ENCODE data around the gene SLC46A1. TPM values are rescaled to one million over a fixed set of nuclear protein-coding genes. Genes with fewer than 3 reads are reported as not detected.
"Not testable (repeated sequence)": the region's sequence is repeated elsewhere in the genome, so short reads cannot be mapped to it uniquely, and the experiment has no call there.

SLC46A1 gene
- total and polyA plus RNA-seq, 2 of the 8 experiments (the other 6 are each of a cell fraction or from before 2014, with no cell fraction given), result 5.3 to 8.7 TPM

GRCh38 chr17:28427982-28428381 is 22.0 kb upstream of the SLC46A1 start:
- H3K79me2 ChIP-seq (ENCODE audit: control insufficient read depth in 1 of 2, insufficient read depth in 2 of 2, low read length in 2 of 2); H2BK120ac ChIP-seq (replicated peaks; ENCODE audit: low read depth, low read length); H4K8ac ChIP-seq (ENCODE audit: extremely low read depth, insufficient read depth, low read length); FAIRE-seq; H3K9me3 ChIP-seq (ENCODE audit: insufficient read depth in 2 of 2, low read depth in 1 of 2, low read length in 1 of 2); H4K20me1 ChIP-seq (replicated peaks in 1 of 2; ENCODE audit: control insufficient read depth in 1 of 2, insufficient read depth in 2 of 2, low read length in 2 of 2); H2BK12ac ChIP-seq (ENCODE audit: low read depth, low read length); H2BK20ac ChIP-seq (ENCODE audit: low read length); H2BK15ac ChIP-seq (ENCODE audit: low read length); H3K4ac ChIP-seq (replicated peaks; ENCODE audit: insufficient read length, low read depth, low read length); H3K14ac ChIP-seq (ENCODE audit: insufficient read length); H3K27ac ChIP-seq (ENCODE audit: low read depth, low read length); H3K4me3 ChIP-seq (ENCODE audit: extremely low read depth in 1 of 4, insufficient read depth in 2 of 4, low read depth in 3 of 4, low read length in 4 of 4); H3K18ac ChIP-seq (ENCODE audit: extremely low read depth, low read length); H3K36me3 ChIP-seq (ENCODE audit: control insufficient read depth in 2 of 4, insufficient read depth in 4 of 4, low read length in 3 of 4); DNase-seq (ENCODE audit: low read depth in 1 of 2, low spot score in 2 of 2); H2AFZ ChIP-seq (ENCODE audit: low read length); H3K9ac ChIP-seq (replicated peaks in 1 of 4; ENCODE audit: extremely low read depth in 1 of 4, low read depth in 3 of 4, low read length in 3 of 4); H3K4me1 ChIP-seq (replicated peaks in 1 of 4; ENCODE audit: control insufficient read depth in 3 of 4, insufficient read depth in 4 of 4, low read length in 3 of 4); H4K91ac ChIP-seq (replicated peaks; ENCODE audit: insufficient read length, low read length); H3K27me3 ChIP-seq (replicated peaks in 1 of 4; ENCODE audit: control insufficient read depth in 3 of 4, extremely low read depth in 1 of 4, insufficient read depth in 3 of 4, low read length in 3 of 4); H3K56ac ChIP-seq (replicated peaks; ENCODE audit: insufficient read length, low read depth, low read length); H3K4me2 ChIP-seq (ENCODE audit: insufficient read depth in 1 of 2, low read depth in 2 of 2, low read length in 2 of 2); H3K23me2 ChIP-seq (ENCODE audit: low read depth, low read length); POLR2A ChIA-PET (ENCODE audit: partially characterized antibody); H3K79me1 ChIP-seq (ENCODE audit: low read depth, low read length); H2BK5ac ChIP-seq (ENCODE audit: low read depth, low read length); H4K5ac ChIP-seq (ENCODE audit: insufficient read length, low read depth, low read length); H2AK5ac ChIP-seq (ENCODE audit: low read depth, low read length); H3K23ac ChIP-seq (ENCODE audit: insufficient read length): not testable (repeated sequence)
- CTCF ChIA-PET (ENCODE audit: partially characterized antibody), result interaction anchor here (0.6 to 1.9 kb wide), 4 partner anchors 54 to 414 kb away, joined by 4 read pairs; no protein-coding TSS in a partner anchor
- 98% methylated on average over 4 of the region's 4 CpGs; no CpG with 5 or more reads in 1 of the 2 experiments for WGBS, 2 experiments (ENCODE audit: extremely low coverage in 1 of 2, insufficient coverage in 1 of 2, insufficient read length in 1 of 2, insufficient replicate concordance in 2 of 2, low coverage in 1 of 2, low lambda C conversion rate in 2 of 2, missing lambda C conversion rate in 1 of 2)
